ENCODE data around the gene R3HCC1L. TPM values are rescaled to one million over a fixed set of nuclear protein-coding genes. Genes with fewer than 3 reads are reported as not detected.

The R3HCC1L gene
- total and polyA plus RNA-seq, 9 of the 15 experiments (the other 6 are each of a cell fraction or from before 2014, with no cell fraction given): 9.1 to 17.8 (median 12.6) TPM

DNA sequence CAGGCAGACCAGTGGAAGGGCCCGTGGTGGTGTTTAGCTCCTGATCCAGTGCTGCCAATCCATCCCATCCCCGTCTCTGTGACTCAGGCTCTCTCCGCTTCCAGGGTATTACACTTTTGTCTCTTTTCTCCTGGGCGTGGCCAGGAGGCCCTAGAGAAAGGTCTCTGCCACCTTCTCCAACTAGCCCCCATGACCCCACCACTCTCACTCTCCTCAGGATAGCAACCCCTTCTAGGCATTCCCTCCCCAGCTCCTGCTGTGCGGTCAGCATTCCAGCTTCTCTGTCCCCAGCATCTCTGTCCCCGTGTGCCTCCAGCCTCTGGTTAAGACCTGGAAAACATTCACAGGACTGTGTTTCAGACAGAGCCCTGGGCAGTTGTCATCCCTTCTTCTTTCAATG is 36.2 kb upstream of the R3HCC1L start (continued):
- TF ChIP-seq MTF1 (CRISPR knock-in tag; IDR thresholded peaks at IDR 0.05; ENCODE audit: borderline replicate concordance) (no peak), ARNT (IDR thresholded peaks at IDR 0.05) (no peak), SP2 (IDR thresholded peaks at IDR 0.05; ENCODE audit: extremely low read depth, low read depth, low read length, poor library complexity, severe bottlenecking) (no peak), NBN (IDR thresholded peaks at IDR 0.05; ENCODE audit: low read depth) (no peak), BHLHE40 (IDR thresholded peaks at IDR 0.05; ENCODE audit: low read length) (no peak), NCOA6 (IDR thresholded peaks at IDR 0.05) (no peak)
- TF ChIP-seq, protein P1, sequence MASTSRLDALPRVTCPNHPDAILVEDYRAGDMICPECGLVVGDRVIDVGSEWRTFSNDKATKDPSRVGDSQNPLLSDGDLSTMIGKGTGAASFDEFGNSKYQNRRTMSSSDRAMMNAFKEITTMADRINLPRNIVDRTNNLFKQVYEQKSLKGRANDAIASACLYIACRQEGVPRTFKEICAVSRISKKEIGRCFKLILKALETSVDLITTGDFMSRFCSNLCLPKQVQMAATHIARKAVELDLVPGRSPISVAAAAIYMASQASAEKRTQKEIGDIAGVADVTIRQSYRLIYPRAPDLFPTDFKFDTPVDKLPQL (IDR thresholded peaks at IDR 0.05; ENCODE audit: extremely low read depth, insufficient read length): no peak
- TF ChIP-seq, protein P2, sequence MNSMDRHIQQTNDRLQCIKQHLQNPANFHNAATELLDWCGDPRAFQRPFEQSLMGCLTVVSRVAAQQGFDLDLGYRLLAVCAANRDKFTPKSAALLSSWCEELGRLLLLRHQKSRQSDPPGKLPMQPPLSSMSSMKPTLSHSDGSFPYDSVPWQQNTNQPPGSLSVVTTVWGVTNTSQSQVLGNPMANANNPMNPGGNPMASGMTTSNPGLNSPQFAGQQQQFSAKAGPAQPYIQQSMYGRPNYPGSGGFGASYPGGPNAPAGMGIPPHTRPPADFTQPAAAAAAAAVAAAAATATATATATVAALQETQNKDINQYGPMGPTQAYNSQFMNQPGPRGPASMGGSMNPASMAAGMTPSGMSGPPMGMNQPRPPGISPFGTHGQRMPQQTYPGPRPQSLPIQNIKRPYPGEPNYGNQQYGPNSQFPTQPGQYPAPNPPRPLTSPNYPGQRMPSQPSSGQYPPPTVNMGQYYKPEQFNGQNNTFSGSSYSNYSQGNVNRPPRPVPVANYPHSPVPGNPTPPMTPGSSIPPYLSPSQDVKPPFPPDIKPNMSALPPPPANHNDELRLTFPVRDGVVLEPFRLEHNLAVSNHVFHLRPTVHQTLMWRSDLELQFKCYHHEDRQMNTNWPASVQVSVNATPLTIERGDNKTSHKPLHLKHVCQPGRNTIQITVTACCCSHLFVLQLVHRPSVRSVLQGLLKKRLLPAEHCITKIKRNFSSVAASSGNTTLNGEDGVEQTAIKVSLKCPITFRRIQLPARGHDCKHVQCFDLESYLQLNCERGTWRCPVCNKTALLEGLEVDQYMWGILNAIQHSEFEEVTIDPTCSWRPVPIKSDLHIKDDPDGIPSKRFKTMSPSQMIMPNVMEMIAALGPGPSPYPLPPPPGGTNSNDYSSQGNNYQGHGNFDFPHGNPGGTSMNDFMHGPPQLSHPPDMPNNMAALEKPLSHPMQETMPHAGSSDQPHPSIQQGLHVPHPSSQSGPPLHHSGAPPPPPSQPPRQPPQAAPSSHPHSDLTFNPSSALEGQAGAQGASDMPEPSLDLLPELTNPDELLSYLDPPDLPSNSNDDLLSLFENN (IDR thresholded peaks at IDR 0.05; ENCODE audit: low read depth in 2 of 2, low read length in 2 of 2): no peak
